HCT116 (cell line): Measurements from ENCODE around the gene SPATA33. TPM values are rescaled to one million over a fixed set of nuclear protein-coding genes. Genes with fewer than 3 reads are reported as not detected.

ENCODE experiments used
- ATAC-seq: fragments of 200-7000 bp; cut with Tn5 transposase; 2 replicates; pipeline ENCODE4 v1.9.1; 2020; ENCODE audit warnings: mild to moderate bottlenecking, moderate library complexity
- BruUV-seq: library from RNA; stranded (reverse); fragments of 400-500 nt; replicated peaks from 2 replicates; lab custom pipeline; 2021; lab: Mats Ljungman, UMichigan
- CTCF ChIA-PET: fragments of 300-600 bp; sonication (Branson Sonifier 250); formaldehyde crosslinking; loops from one replicate; lab custom pipeline; 2021; ENCODE audit warnings: antibody characterized with exemption; lab: Charles Lee
- POLR2A ChIA-PET: fragments of 300-600, 350-600 bp; sonication (Branson Sonifier 250); formaldehyde crosslinking; loops from one replicate; lab custom pipeline; 2021; ENCODE audit warnings: antibody characterized with exemption; lab: Charles Lee
- RAD21 ChIA-PET, 2 experiments: fragments of 300-600 bp; sonication (Branson Sonifier 250); formaldehyde crosslinking; loops; one replicate each; lab custom pipeline; 2023; ENCODE audit warnings: low total read pairs in 2 of 2; ENCODE audit not compliant: uncharacterized antibody in 2 of 2, unreplicated experiment in 2 of 2, low non-redundant PET in 1 of 2; lab: Charles Lee
- DNase-seq: peaks from one replicate; pipeline ENCODE4 v3.0.0-alpha.2; 2010; ENCODE audit warnings: low read depth, low spot score
- H2AFZ ChIP-seq: fragments of 200-600 bp; shearing (Covaris generic), sonication (generic); 2 replicates; pipeline ENCODE4 v1.6.1; 2017; ENCODE audit warnings: low read depth, mixed run types, mixed read lengths, antibody characterized with exemption, low read length; ENCODE audit not compliant: poor library complexity, severe bottlenecking
- H3K27ac ChIP-seq: 2 replicates; pipeline ENCODE4 v1.5.1; 2012; ENCODE audit warnings: low read depth, low read length
- H3K27me3 ChIP-seq: fragments of 200-600 bp; sonication (generic); 2 replicates; pipeline ENCODE4 v1.6.1; 2016; ENCODE audit warnings: mixed run types, low read length, mixed read lengths; ENCODE audit not compliant: insufficient read depth
- H3K36me3 ChIP-seq, 2 experiments: fragments of 200-500 bp in 1 of 2; fragments of 200-600 bp in 1 of 2; sonication (Bioruptor generic) in 1 of 2; sonication (generic) in 1 of 2; 2 replicates each; pipeline versions ENCODE4 v1.5.1 to v1.6.1; 2014 to 2016; ENCODE audit warnings: low read length in 2 of 2, inconsistent platforms in 1 of 2, mixed read lengths in 1 of 2, mixed run types in 1 of 2; ENCODE audit not compliant: insufficient read depth in 2 of 2, control insufficient read depth in 1 of 2
- H3K4me1 ChIP-seq, 2 experiments: fragments of 200-600 bp in 1 of 2; sonication (generic) in 1 of 2; 2 replicates each; pipeline versions ENCODE4 v1.5.1 to v1.6.1; 2012 to 2017; ENCODE audit warnings: low read length in 2 of 2, inconsistent platforms in 1 of 2, mild to moderate bottlenecking in 1 of 2, mixed read lengths in 1 of 2, mixed run types in 1 of 2, moderate library complexity in 1 of 2; ENCODE audit not compliant: insufficient read depth in 2 of 2, control insufficient read depth in 1 of 2
- H3K4me2 ChIP-seq: fragments of 200-600 bp; sonication (generic); 2 replicates; pipeline ENCODE4 v1.6.1; 2017; ENCODE audit warnings: mixed run types, low read length, mixed read lengths
- H3K4me3 ChIP-seq, 2 experiments: fragments of 200-600 bp in 1 of 2; sonication (generic) in 1 of 2; replicated peaks in 1 of 2; 2 replicates each; pipeline ENCODE4 v1.5.1; 2011 to 2016; ENCODE audit warnings: low read length in 2 of 2, control low read depth in 1 of 2, low read depth in 1 of 2, mild to moderate bottlenecking in 1 of 2, mixed read lengths in 1 of 2, mixed run types in 1 of 2
- H3K79me2 ChIP-seq: fragments of 200-600 bp; sonication (generic); 2 replicates; pipeline ENCODE4 v1.6.1; 2017; ENCODE audit warnings: mild to moderate bottlenecking, mixed run types, low read length, moderate library complexity, mixed read lengths; ENCODE audit not compliant: insufficient read depth
- H3K9ac ChIP-seq: fragments of 200-600 bp; sonication (generic); 2 replicates; pipeline ENCODE4 v1.6.1; 2016; ENCODE audit warnings: low read length, mixed read lengths
- H3K9me2 ChIP-seq: fragments of 200-600 bp; sonication (generic), shearing (Covaris generic); 2 replicates; pipeline ENCODE4 v1.6.1; 2017; ENCODE audit warnings: mixed run types, mild to moderate bottlenecking, moderate library complexity; ENCODE audit not compliant: insufficient read depth
- H3K9me3 ChIP-seq, 2 experiments: fragments of 200-500 bp in 1 of 2; fragments of 200-600 bp in 1 of 2; sonication (Bioruptor generic) in 1 of 2; sonication (generic) in 1 of 2; 2 replicates each; pipeline ENCODE4 v1.6.1; 2014 to 2017; ENCODE audit warnings: low read length in 2 of 2, mixed read lengths in 2 of 2, inconsistent platforms in 1 of 2, low read depth in 1 of 2, mild to moderate bottlenecking in 1 of 2, mixed run types in 1 of 2, moderate library complexity in 1 of 2; ENCODE audit not compliant: control insufficient read depth in 1 of 2, insufficient read depth in 1 of 2
- H4K20me1 ChIP-seq: fragments of 200-600 bp; sonication (generic), shearing (Covaris generic); 2 replicates; pipeline ENCODE4 v1.6.1; 2017; ENCODE audit warnings: mixed run types, mild to moderate bottlenecking, moderate library complexity; ENCODE audit not compliant: insufficient read depth
- CBX3 ChIP-seq: IDR thresholded peaks from 2 replicates; pipeline ENCODE4 v1.6.1; 2012; ENCODE audit warnings: low read depth
- CEBPB ChIP-seq: IDR thresholded peaks from 2 replicates; pipeline ENCODE4 v1.6.1; 2012; ENCODE audit warnings: low read depth
- ELF1 ChIP-seq: IDR thresholded peaks from 2 replicates; pipeline ENCODE4 v1.6.1; 2012; ENCODE audit warnings: low read depth, borderline replicate concordance
- EZH2phosphoT487 ChIP-seq: fragments of 200-600 bp; IDR thresholded peaks from 2 replicates; pipeline ENCODE4 v1.6.1; 2018; ENCODE audit warnings: antibody characterized with exemption, borderline replicate concordance
- FOSL1 ChIP-seq: IDR thresholded peaks from 2 replicates; pipeline ENCODE4 v1.6.1; 2012; ENCODE audit warnings: low read depth
- JUND ChIP-seq: IDR thresholded peaks from 2 replicates; pipeline ENCODE4 v1.6.1; 2012
- POLR2A ChIP-seq: IDR thresholded peaks from 2 replicates; pipeline ENCODE4 v1.7.0; 2011; ENCODE audit warnings: borderline replicate concordance; ENCODE audit not compliant: insufficient read depth, insufficient read length; ENCODE audit errors: extremely low read depth
- RAD21 ChIP-seq: IDR thresholded peaks from 2 replicates; pipeline ENCODE4 v1.6.1; 2012; ENCODE audit warnings: low read depth, mild to moderate bottlenecking
- SIN3A ChIP-seq: IDR thresholded peaks from 2 replicates; pipeline ENCODE4 v1.6.1; 2012; ENCODE audit warnings: low read depth
- SRF ChIP-seq: IDR thresholded peaks from 2 replicates; pipeline ENCODE4 v1.6.1; 2012; ENCODE audit warnings: low read depth
- ZFX ChIP-seq: fragments of 450-650 bp; IDR thresholded peaks from 2 replicates; pipeline ENCODE4 v1.6.1; 2017
- intact Hi-C: fragments of 100-400 bp; cut with micrococcal nuclease; formaldehyde crosslinking; loops from 2 replicates; pipeline ENCODE4 v1.10.0; 2022
- total RNA-seq: library from RNA; stranded (reverse); gene quantifications from one replicate; pipeline ENCODE4 v1.2.1, GENCODE V29; 2021; ENCODE audit not compliant: unreplicated experiment
- TF ChIP-seq, protein P1 (sequence below): IDR thresholded peaks from 2 replicates; pipeline ENCODE4 v1.6.1; 2012; ENCODE audit warnings: low read depth
- TF ChIP-seq, protein P2 (sequence below): IDR thresholded peaks from 2 replicates; pipeline ENCODE4 v1.6.1; 2012
- TF ChIP-seq, protein P3 (sequence below): IDR thresholded peaks from 2 replicates; pipeline ENCODE4 v1.6.1; 2011; ENCODE audit warnings: mild to moderate bottlenecking, low read length, moderate library complexity; ENCODE audit not compliant: insufficient replicate concordance; ENCODE audit errors: extremely low read depth
- TF ChIP-seq, protein P4 (sequence below), 3 experiments: fragments of 200-600 bp in 1 of 3; sonication (generic) in 1 of 3; IDR thresholded peaks in 2 of 3; conservative IDR thresholded peaks in 1 of 3; 2 replicates each; pipeline ENCODE4 v1.5.1; 2012 to 2017; ENCODE audit warnings: low read depth in 2 of 3, low read length in 2 of 3, antibody characterized with exemption in 1 of 3, borderline replicate concordance in 1 of 3, control low read depth in 1 of 3, mild to moderate bottlenecking in 1 of 3, mixed read lengths in 1 of 3, mixed run types in 1 of 3, moderate library complexity in 1 of 3; ENCODE audit not compliant: insufficient read depth in 1 of 3

Gene SPATA33
- total RNA-seq, 1 experiment from 2014 or later: 24.9 TPM

DNA sequence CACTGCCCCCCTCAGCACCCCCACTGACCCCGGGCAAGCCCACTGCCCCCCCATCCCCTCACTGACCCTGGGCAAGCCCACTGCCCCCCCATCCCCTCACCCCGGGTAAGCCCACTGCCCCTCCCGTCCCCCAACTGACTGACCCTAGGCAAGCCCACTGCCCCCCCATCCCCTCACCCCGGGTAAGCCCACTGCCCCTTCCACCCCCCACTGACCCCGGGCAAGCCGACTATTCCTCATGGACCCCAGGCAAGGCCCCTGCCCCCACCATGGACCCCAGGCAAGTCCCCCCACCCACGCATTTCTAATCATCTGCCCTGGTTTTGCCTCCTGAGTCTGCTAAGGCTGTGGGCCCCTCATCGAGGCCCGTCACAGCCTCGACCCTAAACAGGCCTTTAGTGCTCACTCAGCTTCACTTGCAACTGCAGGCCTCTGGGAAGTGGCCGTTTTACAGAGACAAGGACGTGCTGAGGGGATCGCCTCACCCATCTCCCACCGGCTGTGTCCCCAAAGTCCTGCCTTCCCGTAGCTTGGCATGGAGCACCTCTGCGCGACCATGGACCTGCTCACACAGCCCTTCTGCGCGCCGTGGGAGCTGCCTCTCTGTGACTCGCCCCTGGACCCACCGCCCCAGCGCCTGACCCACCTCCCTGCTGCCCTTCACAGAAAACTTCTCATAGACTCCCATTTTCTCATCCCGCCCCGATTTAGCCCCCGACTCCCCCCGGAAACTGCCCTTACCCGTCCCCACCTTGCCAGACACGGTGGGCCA lies 59.5 kb downstream of the SPATA33 start:
- intact Hi-C loops: no loop called here
- TF ChIP-seq POLR2A: no peak
- TF ChIP-seq, protein P1, sequence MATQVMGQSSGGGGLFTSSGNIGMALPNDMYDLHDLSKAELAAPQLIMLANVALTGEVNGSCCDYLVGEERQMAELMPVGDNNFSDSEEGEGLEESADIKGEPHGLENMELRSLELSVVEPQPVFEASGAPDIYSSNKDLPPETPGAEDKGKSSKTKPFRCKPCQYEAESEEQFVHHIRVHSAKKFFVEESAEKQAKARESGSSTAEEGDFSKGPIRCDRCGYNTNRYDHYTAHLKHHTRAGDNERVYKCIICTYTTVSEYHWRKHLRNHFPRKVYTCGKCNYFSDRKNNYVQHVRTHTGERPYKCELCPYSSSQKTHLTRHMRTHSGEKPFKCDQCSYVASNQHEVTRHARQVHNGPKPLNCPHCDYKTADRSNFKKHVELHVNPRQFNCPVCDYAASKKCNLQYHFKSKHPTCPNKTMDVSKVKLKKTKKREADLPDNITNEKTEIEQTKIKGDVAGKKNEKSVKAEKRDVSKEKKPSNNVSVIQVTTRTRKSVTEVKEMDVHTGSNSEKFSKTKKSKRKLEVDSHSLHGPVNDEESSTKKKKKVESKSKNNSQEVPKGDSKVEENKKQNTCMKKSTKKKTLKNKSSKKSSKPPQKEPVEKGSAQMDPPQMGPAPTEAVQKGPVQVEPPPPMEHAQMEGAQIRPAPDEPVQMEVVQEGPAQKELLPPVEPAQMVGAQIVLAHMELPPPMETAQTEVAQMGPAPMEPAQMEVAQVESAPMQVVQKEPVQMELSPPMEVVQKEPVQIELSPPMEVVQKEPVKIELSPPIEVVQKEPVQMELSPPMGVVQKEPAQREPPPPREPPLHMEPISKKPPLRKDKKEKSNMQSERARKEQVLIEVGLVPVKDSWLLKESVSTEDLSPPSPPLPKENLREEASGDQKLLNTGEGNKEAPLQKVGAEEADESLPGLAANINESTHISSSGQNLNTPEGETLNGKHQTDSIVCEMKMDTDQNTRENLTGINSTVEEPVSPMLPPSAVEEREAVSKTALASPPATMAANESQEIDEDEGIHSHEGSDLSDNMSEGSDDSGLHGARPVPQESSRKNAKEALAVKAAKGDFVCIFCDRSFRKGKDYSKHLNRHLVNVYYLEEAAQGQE: no peak
- no peak for TF ChIP-seq SRF
- TF ChIP-seq EZH2phosphoT487: no peak
- TF ChIP-seq CEBPB: no peak
- TF ChIP-seq, protein P2, sequence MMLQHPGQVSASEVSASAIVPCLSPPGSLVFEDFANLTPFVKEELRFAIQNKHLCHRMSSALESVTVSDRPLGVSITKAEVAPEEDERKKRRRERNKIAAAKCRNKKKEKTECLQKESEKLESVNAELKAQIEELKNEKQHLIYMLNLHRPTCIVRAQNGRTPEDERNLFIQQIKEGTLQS: no peak
- TF ChIP-seq JUND: no peak
- no peak for TF ChIP-seq SIN3A
- TF ChIP-seq RAD21: no peak
- TF ChIP-seq, protein P3, sequence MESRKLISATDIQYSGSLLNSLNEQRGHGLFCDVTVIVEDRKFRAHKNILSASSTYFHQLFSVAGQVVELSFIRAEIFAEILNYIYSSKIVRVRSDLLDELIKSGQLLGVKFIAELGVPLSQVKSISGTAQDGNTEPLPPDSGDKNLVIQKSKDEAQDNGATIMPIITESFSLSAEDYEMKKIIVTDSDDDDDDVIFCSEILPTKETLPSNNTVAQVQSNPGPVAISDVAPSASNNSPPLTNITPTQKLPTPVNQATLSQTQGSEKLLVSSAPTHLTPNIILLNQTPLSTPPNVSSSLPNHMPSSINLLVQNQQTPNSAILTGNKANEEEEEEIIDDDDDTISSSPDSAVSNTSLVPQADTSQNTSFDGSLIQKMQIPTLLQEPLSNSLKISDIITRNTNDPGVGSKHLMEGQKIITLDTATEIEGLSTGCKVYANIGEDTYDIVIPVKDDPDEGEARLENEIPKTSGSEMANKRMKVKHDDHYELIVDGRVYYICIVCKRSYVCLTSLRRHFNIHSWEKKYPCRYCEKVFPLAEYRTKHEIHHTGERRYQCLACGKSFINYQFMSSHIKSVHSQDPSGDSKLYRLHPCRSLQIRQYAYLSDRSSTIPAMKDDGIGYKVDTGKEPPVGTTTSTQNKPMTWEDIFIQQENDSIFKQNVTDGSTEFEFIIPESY: no peak
- TF ChIP-seq FOSL1: no peak
- TF ChIP-seq CBX3: no peak
- no peak for TF ChIP-seq ZFX
- TF ChIP-seq ELF1: no peak
- TF ChIP-seq, protein P4, sequence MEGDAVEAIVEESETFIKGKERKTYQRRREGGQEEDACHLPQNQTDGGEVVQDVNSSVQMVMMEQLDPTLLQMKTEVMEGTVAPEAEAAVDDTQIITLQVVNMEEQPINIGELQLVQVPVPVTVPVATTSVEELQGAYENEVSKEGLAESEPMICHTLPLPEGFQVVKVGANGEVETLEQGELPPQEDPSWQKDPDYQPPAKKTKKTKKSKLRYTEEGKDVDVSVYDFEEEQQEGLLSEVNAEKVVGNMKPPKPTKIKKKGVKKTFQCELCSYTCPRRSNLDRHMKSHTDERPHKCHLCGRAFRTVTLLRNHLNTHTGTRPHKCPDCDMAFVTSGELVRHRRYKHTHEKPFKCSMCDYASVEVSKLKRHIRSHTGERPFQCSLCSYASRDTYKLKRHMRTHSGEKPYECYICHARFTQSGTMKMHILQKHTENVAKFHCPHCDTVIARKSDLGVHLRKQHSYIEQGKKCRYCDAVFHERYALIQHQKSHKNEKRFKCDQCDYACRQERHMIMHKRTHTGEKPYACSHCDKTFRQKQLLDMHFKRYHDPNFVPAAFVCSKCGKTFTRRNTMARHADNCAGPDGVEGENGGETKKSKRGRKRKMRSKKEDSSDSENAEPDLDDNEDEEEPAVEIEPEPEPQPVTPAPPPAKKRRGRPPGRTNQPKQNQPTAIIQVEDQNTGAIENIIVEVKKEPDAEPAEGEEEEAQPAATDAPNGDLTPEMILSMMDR (IDR thresholded peaks at IDR 0.05 in 2 of 3, conservative IDR thresholded peaks at IDR 0.05 in 1 of 3; ENCODE audit: borderline replicate concordance in 1 of 3, insufficient read depth in 1 of 3, low read depth in 2 of 3, low read length in 2 of 3): no peak
- TF ChIP-seq, all 23 proteins: peak for 0

More for the DNA sequence above, 59.5 kb downstream of the SPATA33 start:
- DNase-seq (no peak), ATAC-seq (no peak)
- H3K9me3 ChIP-seq: no peaks in the 10 kb centered on the region
- H3K27ac ChIP-seq: no peak overlapping the region; the same call in 1 of the 2 replicates
- H3K4me2 ChIP-seq: no peak overlapping the region
- no peaks in the 10 kb centered on the region for H4K20me1 ChIP-seq
- H3K79me2 ChIP-seq: peaks cover 40% of the 10 kb centered on the region
- H3K9me2 ChIP-seq: no peaks in the 10 kb centered on the region
- H3K4me1 ChIP-seq: peaks cover 18 to 65% of the 10 kb centered on the region in 2 experiments
- no TSS peak for BruUV-seq
- CTCF ChIA-PET: interaction anchor here (1.3 kb wide), 1 partner anchor 13 kb away, joined by 3 read pairs; no protein-coding TSS in a partner anchor
- POLR2A ChIA-PET: interaction anchor here (2.0 kb wide), 1 partner anchor 11 kb away, joined by 7 read pairs; no protein-coding TSS in a partner anchor
- RAD21 ChIA-PET: no interaction called here
- H3K4me3 ChIP-seq: no peak overlapping the region
- H3K27me3 ChIP-seq: no peaks in the 10 kb centered on the region
- H3K9ac ChIP-seq: no peak overlapping the region
- no peak overlapping the region for H2AFZ ChIP-seq
- H3K36me3 ChIP-seq: peaks cover 9 to 27% of the 10 kb centered on the region in 2 experiments
